ENCODE data around the gene STAM2. TPM values are rescaled to one million over a fixed set of nuclear protein-coding genes. Genes with fewer than 3 reads are reported as not detected.

STAM2 gene
- total and polyA plus RNA-seq, 2 of the 13 experiments (the other 11 are each of a cell fraction or from before 2014, with no cell fraction given): 14.7 to 24.1 TPM

DNA sequence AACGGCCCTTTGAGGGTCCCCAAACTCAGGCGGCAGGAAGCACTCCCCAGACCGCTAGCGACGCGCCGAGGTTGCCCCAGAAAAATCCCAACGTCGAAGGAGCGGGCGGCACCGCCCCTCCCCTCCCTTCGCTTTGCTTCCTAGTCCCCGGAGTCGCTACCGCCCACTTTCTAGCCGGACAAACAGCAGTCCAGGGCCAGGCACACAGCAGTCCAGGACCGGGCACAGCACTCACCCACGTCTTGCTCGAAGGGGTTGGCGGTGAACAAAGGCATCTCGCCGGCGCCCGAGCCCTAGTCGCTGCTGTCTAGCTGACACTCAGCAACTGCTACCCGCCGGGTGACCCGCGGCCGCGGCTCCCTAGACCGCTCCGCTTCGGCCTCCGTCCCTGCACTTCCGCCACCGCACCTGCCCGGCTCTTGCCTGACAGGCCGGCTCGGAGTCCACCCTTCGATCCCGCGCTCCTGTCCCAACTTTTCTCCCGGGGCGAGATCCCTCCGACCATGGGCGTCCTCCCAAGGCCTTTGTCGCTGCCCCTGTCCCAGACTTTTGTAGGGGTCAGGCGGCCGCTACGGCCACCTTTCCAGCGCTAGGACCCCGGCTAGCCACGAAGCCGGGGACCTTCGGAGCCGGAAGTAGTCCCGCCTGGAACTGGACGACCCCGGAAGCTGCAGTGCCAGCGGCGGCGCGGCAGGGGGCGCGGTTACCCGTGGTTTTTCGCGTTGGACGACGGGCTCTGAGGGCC is at the start of gene STAM2 (continued):
- TF ChIP-seq GLI4 (CRISPR knock-in tag; IDR thresholded peaks at IDR 0.05; ENCODE audit: borderline replicate concordance) (peak; percentile 36; the same call in 1 of the 2 replicates), RAD51 (IDR thresholded peaks at IDR 0.05; ENCODE audit: borderline replicate concordance) (no peak), MATR3 (CRISPR knock-in tag; IDR thresholded peaks at IDR 0.05) (no peak), ZNF577 (CRISPR knock-in tag; IDR thresholded peaks at IDR 0.05; ENCODE audit: borderline replicate concordance, low read depth) (0 out of 2 replicates have a peak, but pooled peaks have one; percentile 5), ELF4 (CRISPR knock-in tag; IDR thresholded peaks at IDR 0.05; ENCODE audit: borderline replicate concordance) (peak; percentile 99), ZNF550 (CRISPR knock-in tag; IDR thresholded peaks at IDR 0.05; ENCODE audit: borderline replicate concordance) (no peak; the same call in 1 of the 2 replicates), ZNF773 (CRISPR knock-in tag; IDR thresholded peaks at IDR 0.05; ENCODE audit: borderline replicate concordance) (peak; percentile 66; the same call in 1 of the 2 replicates), JDP2 (CRISPR knock-in tag; IDR thresholded peaks at IDR 0.05; ENCODE audit: borderline replicate concordance) (no peak; the same call in 1 of the 2 replicates), MAFF (IDR thresholded peaks at IDR 0.05; ENCODE audit: low read depth, low read length) (no peak; the same call in 1 of the 2 replicates), AGO1 (IDR thresholded peaks at IDR 0.05; ENCODE audit: low read depth, low read length, poor library complexity, severe bottlenecking) (peak; percentile 81), ZNF24 (IDR thresholded peaks at IDR 0.05) (peak; percentile 59), RXRB (CRISPR knock-in tag; IDR thresholded peaks at IDR 0.05; ENCODE audit: borderline replicate concordance) (peak; percentile 79), POLR2AphosphoS2 (IDR thresholded peaks at IDR 0.05; ENCODE audit: low read depth, low read length) (no peak)
- TF ChIP-seq, protein P1, sequence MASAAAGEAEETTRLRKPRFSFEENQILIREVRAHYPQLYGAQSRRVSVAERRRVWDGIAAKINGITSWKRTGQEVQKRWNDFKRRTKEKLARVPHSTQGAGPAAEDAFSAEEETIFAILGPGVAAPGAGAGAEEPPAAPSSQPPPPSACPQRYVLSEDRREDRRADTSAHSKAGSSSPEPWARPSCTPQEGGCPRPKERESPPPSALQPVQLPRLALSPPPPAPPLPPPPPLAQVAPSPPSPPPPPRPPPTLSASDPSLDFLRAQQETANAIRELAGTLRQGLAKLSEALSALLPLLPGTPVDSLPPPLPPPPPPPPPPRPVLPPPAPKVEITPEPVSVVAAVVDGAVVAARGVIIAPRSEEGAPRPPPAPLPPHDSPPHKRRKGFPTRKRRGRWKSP (CRISPR knock-in tag; IDR thresholded peaks at IDR 0.05): 0 out of 2 replicates have a peak, but pooled peaks have one; percentile 57
- TF ChIP-seq, protein P2, sequence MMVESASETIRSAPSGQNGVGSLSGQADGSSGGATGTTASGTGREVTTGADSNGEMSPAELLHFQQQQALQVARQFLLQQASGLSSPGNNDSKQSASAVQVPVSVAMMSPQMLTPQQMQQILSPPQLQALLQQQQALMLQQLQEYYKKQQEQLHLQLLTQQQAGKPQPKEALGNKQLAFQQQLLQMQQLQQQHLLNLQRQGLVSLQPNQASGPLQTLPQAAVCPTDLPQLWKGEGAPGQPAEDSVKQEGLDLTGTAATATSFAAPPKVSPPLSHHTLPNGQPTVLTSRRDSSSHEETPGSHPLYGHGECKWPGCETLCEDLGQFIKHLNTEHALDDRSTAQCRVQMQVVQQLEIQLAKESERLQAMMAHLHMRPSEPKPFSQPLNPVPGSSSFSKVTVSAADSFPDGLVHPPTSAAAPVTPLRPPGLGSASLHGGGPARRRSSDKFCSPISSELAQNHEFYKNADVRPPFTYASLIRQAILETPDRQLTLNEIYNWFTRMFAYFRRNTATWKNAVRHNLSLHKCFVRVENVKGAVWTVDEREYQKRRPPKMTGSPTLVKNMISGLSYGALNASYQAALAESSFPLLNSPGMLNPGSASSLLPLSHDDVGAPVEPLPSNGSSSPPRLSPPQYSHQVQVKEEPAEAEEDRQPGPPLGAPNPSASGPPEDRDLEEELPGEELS (CRISPR knock-in tag; IDR thresholded peaks at IDR 0.05): peak; percentile 74
- TF ChIP-seq, protein P3, sequence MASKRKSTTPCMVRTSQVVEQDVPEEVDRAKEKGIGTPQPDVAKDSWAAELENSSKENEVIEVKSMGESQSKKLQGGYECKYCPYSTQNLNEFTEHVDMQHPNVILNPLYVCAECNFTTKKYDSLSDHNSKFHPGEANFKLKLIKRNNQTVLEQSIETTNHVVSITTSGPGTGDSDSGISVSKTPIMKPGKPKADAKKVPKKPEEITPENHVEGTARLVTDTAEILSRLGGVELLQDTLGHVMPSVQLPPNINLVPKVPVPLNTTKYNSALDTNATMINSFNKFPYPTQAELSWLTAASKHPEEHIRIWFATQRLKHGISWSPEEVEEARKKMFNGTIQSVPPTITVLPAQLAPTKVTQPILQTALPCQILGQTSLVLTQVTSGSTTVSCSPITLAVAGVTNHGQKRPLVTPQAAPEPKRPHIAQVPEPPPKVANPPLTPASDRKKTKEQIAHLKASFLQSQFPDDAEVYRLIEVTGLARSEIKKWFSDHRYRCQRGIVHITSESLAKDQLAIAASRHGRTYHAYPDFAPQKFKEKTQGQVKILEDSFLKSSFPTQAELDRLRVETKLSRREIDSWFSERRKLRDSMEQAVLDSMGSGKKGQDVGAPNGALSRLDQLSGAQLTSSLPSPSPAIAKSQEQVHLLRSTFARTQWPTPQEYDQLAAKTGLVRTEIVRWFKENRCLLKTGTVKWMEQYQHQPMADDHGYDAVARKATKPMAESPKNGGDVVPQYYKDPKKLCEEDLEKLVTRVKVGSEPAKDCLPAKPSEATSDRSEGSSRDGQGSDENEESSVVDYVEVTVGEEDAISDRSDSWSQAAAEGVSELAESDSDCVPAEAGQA (IDR thresholded peaks at IDR 0.05; ENCODE audit: low read depth): peak; percentile 14
- TF ChIP-seq, protein P3 (CRISPR knock-in tag; IDR thresholded peaks at IDR 0.05; ENCODE audit: borderline replicate concordance): peak; percentile 88; the same call in 1 of the 2 replicates
- TF ChIP-seq, protein P4, sequence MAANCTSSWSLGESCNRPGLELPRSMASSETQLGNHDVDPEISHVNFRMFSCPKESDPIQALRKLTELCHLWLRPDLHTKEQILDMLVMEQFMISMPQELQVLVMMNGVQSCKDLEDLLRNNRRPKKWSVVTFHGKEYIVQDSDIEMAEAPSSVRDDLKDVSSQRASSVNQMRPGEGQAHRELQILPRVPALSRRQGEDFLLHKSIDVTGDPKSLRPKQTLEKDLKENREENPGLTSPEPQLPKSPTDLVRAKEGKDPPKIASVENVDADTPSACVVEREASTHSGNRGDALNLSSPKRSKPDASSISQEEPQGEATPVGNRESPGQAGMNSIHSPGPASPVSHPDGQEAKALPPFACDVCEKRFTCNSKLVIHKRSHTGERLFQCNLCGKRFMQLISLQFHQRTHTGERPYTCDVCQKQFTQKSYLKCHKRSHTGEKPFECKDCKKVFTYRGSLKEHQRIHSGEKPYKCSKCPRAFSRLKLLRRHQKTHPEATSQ (CRISPR knock-in tag; IDR thresholded peaks at IDR 0.05; ENCODE audit: borderline replicate concordance): peak; percentile 45; the same call in 1 of the 2 replicates
